SKM-1 treated with dmso at 0.1 percent for 144 hours (cell line): ENCODE results near the gene ICA1.

Experiments
- DNase-seq: peaks from one replicate; lab custom pipeline; 2025; ENCODE audit not compliant: unreplicated experiment; lab: John Stamatoyannopoulos, UW

ICA1 gene

DNA sequence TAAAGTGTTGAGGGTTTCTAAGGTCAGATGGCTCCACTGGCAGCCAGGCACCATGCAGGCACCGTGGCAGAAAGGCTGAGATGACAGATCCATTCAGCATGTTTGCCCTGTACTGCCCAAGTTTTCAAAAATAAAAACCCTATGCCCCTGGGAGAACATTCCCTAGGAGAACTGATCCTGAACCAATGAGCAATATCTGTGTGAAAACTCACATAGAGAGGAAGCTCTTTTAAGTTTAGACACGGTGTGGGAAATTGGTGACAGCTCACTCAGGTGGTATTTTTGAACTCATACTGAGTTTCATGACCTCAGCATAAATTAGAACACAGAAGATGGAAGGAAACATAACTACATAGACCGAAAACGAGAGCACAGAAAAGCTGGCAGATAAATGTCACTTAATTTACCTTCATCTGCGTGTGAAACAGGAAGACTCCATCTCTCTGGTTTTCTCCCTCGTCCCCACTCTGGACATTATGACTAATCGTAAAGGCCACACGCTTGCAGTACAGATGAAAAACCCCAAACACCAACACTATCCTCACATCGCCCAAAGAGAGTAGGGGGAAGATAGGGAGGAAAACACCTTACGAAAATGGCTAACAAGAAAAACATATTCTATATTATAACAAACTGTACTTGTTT is 127.8 kb downstream of the ICA1 start:
- no peak for DNase-seq

DNA sequence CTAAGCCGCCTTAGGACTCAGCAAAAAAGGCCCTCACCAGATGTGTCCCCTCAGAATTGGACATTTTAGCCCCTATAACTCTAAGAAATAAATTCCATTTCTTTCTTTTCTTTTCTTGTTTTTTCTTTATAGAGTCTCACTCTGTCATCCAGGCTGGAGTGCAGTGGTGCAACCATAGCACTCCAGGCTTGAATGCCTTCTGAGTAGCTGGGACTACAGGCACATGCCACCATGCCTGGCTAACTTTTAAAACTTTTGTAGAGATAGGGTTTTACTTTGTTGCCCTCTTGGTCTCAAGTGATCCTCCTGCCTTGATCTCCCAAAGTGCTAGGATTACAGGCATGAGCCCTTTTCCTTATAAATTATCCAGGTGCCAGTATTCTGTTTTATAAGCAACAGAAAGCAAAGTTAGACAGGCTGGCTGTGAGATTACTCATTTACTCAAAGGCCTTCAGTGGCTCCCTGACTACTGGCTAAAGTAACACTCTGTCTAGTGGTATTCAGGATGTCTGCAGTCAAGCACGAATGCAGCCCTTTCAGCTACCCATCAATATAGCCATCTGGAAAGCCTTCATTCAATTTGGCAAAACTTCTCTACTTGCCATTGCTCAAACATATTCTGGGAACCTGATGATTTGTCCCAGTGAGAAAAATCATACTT is 128.6 kb downstream of the ICA1 start:
- no peak for DNase-seq

DNA sequence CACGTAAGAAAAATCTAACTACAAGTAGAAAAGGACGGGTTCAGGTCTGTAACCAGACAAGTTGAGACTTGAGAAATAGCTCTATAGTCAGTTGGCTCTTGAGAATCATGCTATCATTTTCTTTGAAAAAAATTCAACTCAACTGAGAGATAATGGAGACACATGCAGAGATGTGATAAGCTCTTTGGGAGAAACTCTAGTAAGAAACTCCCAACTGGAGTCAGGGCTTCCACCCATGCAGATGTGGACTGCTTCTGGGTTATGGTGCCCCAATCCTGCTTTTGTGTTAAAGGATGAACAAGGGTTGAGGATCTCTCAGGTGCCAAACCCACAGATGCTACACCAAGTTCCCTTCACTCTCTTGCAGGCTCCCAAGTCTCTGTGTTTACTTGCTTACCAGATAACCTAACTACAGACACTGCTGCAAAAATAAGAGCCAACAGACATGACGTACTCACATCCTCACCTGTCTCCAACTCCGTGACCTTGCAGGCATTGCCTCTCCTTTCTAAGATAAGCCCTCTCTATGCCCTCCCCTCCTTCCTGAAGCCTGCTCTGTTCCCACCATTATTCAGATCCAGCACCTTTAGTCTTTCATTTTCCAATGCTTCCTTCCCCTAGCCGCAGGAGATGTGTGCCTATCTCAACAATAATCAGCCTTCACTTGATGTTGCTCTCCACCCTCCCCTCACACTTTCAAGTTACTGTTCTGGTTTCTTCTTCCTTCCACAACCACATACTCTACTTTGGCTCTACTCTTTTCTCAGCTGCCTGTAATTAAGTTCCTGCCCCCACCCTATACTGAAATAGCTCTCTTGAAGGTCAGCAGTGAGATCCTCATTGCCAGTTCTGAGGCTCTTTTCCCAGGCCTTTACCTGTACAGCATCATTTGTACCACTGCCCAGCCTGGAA is 130.0 kb downstream of the ICA1 start:
- DNase-seq: peak; percentile 22

DNA sequence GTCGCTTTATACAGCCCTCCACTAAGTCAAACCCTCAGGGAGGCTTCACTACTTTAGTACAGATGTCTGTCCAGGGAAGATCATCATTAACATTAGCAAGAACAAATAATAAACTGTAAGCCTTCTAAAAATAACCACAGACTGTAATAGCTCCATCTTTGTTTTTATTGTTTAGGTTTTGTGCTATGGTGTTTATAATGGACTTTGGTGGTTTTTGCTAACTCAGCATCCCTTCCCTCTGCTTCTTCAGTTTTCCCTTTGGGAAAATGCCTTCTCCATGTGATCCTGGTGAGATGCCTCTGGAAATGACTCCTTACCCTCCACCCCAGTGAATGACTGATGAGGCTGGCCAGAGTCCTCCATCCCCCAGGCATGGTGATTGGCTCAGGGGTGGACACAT is 131.3 kb downstream of the ICA1 start:
- no peak for DNase-seq

DNA sequence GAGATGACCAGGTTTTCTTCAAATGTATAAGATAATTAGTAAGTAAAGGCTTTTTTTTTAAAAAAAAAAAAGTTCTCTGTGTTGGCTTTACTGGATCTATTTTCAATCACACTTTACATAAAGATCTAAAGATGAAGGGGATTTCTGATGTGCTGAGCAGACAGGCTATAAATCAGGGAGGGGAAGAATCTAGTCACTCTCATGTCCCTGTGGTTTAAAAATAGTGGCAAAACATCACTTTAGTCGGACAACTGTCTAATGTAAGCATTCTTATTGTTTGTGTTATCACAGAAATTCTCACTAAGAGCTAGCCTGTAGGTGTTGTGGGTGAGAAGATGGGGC is 132.7 kb downstream of the ICA1 start:
- no peak for DNase-seq

DNA sequence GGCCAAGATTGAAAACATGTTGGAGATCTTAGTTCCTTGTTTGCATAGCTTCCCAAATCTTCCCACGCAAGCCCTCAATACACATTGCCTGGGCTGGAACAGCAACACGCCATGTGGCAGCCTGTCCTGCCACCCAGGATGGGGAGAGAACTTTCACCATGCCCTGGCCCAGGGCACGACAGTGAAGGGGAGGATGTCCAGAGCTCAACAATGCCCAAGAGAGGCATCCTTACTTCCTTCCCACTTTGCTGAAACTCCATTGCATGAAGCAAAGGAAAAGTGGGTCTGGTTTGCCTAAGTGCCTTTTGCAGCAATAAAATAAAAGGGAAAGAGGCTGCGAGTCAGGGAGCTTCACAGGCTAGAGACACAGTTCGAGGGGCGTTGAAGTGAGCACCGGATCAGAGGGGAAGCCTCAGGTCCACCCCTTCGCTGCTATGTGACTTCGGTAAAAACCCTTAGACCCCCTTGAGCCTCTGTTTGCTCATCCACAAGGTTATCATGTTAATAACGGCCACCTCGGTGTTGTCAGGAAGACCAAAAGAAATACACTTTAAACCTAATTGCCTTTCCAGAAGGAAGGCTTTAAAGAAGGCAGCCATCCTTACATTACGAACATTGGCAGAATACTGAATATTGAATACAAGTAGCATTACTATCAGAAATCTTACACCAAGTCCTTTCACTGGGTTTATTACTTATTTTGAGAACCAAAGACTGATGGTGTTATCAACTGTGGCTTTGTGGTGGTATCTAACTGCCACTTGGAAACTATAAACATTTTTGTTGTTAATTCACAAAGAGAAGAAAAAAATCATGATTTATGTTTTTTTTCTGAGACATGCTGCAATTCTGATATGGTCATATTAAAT is 133.3 kb downstream of the ICA1 start:
- DNase-seq: no peak

DNA sequence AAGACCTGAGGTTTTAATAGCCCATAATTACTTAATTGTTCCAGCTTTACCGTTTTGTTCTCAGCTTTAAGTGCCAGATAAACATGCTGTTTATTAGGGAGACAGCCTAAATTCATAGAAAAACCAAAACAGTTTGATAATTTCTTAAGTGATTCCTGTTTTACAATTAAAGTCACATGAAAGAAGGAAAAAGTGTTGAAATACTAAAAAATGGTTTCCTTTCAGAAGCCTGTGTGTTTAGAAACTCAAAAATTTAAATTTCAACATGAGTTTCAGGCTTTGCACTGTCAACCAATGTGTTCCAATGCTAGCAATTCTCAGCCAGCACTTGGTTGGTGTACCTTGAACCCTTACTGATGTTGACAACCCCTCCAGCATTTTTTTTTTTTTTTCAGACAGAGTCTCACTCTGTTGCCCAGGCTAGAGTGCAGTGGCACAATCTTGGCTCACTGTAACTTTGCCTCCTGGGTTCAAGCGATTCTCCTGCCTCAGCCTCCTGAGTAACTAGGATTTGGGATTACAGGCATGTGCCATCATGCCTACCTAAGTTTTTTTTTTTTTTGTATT is 135.3 kb downstream of the ICA1 start:
- no peak for DNase-seq

DNA sequence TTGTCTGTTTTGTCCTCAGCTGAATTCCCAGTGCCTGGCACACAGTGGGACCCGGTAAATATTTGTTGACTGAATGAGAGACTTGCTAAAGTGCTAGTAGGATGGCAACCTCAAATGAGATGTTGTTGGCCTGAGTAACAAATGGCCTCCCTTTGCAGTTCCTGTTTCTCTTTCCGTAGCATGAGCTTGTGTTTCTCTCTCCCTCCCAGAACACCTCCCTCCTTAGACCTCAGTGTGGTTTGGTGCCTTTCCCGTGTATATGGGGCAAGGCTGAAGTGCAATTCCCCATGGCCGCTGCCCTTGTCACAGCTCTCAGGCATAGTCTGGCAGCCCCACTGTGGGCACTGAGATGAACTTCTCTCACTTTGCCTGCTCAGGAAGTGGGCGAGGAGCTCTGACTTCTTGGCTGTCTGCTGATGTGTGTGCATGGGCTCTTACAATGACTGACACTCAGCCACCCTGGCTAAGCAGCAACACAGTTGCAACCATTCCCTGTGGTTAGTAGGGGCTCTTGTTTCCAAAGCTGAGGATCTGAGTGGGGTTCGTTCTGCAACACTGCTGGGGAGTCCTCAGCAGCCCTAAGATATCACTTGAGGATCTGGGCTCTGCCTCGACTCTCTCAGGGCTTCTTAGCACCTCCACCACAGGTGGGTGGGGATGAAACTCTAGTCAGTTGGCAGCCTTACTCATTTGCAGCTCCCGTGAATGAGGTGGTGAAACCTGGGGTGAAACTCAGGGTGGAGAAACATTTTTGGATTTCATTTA is 136.1 kb downstream of the ICA1 start:
- peak; percentile 64 for DNase-seq

DNA sequence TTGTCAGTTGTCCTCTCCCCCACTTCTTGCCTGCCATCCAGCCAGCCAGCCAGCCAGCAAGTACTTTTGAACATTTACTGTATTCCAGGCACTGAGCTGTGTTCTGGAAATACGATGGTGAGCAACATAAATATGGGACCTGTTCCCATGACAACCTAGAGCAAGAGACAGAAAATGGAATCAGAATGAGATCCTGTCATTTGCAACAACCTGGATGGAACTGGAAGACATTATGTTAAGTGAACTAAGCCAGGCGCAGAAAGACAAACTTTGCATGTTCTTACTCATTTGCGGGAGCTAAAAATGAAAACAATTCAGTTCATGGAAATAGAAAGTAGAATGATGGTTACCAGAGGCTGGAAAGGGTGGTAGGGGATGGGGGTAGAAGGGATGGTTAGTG is 140.7 kb downstream of the ICA1 start:
- DNase-seq: no peak

DNA sequence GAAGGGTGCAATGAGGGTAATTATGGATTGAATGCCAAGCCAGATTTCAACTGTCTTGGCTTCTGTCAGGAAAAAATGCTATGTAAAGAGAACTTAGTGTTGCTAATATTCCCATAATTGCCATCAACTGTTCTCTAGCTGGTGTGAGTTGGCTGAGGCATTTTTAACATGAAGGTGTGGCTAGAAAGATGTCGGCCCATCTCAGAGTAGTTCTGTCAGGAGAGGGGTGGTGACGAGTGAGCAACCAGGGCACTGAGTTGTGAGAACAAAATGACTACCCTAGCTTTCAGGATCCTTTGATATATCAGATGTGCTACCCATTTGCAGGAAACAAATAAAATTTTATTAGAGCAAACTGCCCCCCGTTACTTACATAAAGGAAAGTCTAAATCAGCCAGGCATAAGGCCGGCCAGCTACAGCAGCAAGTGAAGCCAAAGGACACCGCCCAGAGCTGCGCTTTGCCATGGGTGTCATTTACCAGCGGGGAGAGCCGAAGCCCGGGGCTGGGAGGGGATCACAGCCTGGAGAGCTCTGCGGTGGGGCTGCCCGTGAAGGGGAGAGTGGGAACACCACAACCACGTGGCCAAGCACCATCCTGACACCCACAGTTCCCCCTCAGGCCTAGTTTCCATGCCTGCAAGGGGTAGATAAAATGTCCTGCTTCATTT is 141.4 kb downstream of the ICA1 start:
- no peak for DNase-seq

DNA sequence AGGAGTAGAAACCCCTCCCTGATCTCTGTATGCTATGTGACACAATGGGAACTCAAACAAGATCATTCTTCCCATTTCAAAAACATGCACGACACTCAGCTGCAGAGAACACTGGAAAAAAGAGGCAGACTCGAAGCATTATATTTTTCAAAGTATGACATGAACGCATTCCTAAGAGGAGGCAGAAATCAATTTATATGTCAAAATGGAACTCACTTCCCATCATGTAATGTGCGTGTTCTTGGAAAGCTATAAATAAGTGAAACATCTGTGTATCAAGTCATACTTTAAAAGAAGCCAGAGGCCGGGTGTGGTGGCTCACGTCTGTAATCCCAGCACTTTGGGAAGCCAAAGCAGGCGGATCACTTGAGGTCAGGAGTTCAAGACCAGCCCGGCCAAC is 142.7 kb downstream of the ICA1 start:
- DNase-seq: no peak

DNA sequence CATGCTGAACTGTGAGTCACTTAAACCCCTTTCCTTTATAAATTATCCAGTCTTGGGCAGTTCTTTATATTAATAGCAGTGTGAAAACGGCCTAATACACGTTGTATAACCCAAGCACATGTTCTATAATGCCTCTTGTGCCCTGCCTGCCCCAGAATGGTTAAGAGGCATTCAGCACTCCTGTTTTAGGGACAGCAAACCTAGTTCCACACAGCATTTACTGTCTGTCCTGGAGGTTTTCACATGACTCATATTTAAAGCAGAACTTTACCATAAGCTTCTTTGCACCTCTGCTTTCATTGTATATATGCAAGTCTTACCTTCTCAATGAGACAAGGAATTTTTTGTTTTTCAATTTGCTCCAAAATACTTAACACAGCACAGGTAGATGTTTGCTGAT is 144.8 kb downstream of the ICA1 start:
- DNase-seq: no peak

DNA sequence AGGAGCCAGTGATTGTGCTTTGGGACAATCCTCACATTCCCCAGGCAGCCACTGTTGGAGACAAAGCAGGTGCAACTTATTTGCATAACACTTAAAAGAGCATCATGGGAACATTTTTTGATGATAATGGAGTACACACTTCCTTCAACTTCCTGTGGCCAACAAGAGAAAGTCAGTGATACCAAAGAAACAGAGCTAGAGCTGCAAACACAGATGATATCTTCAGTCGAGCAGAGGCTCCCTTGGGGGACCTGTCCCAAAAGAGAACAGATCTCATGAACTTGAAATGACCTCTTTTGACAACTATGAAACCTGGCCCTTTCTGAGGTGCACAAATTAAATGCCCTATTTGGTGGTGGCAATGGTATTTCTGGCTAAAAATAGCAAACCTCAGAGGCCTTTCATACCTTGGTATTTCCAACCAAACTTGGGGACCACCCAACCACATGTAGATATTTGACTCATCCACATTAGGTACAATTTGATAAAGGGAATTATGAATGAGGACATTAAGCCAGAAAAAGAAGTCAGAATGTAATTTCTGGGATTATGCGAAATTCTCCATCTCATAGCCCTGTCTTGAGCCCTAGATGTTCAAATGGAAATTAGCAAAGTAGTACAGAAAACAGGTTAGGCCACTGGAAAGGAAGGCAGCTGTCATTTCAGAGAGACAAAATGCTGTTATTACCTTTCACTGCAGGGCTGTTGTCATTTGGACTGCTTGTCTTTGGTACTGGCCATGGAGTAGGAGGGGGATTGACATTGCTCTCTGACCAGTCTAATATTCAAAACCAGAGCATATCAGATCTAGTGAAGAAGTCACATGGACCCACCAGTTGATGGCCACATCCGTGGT is 146.2 kb downstream of the ICA1 start:
- DNase-seq: no peak

DNA sequence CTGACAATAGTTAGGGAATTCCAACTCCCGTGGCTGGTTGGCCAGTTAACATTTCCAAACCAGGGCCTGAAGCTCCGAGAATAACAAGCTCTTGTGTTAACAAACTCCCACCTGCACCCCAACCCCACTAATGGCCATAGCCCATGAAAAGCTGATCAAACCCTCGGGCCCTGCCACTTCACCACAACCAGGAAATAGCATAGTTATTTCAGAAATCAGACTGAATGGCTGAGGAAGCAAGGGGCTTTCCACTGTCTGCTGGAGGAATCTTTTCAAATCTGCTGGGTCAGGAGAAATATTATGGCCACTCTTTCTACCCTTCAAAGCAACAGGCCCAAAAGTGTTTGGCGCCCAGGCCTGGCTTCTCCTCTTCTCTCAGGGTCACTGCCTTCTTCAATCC is 147.8 kb downstream of the ICA1 start:
- DNase-seq: no peak

DNA sequence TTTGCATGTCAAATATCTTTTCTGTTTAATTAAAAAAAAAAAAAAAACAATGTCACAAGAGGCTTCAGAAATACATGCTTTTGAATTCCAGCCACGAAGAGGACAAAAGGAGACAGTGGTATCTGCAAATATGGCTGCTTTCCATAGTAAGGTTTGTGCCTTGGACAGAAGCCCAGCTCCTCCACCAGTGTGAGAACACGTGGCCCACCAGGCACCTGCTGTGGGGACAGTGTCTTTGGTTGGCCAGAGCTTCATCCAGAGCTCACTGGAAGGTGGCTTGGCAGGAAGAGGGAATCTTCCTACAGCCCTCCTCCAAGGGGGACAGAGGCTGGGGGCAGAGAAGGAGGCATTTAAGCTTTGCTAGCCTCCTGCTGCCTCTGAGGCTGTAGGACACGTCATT is 148.8 kb downstream of the ICA1 start:
- no peak for DNase-seq

DNA sequence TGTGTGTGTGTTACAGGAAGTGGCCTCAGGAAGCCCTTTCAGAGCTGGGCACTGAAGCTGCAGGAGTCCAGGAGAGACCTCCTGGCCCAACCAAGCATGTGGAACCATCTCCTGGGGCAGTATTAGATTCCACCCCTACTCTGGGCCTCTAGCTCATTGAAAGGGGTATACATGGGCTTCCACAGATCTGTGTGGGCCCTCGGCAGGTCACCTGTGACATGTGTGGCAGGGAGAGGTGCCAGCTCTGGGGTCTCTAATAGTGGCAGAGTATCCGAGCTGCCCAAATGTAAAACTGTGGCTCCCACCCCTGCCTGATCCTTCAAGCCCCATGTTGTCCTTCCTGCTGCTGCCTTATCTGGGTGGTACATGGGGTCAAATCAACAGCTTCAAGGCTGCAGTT is 149.3 kb downstream of the ICA1 start:
- DNase-seq: no peak

DNA sequence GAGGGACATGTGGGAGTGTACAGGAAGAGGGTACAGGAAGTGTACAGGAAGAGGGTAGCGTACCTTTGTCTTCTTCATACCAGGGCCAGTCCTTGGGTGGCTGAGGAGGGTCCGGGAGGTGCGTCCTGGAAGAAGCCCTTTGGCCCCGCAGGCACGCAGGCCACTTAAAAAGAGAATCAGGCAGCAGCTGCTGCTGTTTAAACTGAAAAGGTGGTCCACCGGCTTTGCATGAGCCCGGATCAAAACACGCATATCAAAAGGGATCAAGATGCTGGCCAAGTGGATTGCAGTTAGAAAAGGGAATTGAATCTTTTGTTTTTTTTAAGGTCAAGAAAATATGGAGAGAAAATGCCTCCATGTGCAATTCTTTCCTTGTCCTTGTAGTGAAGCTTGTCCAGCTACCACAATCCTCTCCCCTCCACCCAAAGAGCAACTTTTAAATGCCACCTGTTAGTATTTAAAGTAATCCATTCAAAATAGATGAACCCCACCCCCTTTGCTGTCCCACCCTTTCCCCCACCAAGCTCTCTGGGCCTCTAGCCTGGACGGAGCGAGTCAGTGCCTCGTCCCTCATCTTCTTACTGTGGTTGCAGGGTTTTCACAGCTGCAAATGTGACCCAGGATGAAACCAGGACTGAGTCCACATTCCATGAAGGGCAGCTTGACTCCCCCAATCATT is 150.5 kb downstream of the ICA1 start:
- DNase-seq: no peak
